ENCODE measurements around the gene BRCA2.

DNA sequence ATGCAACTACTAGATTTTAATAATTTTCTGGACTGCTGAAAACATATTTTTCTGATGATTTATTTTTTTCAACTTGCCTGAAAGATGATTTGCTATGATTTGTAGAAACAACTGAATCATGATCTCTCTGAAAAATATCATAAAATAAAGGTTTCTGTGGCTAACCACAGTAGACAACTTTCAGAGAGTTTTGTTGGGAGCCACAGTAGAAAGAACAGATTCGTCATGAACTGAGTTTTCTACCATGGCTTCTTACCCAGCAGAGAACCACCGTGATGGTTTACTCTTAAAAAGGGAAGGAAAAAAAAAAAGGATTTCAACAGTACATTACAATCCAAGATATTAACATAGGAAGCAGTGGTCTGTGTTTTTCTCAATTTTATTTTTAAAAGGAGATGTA is 18.1 kb upstream of the BRCA2 start:
- no peak for TF ChIP-seq ZNF274 (IDR thresholded peaks at IDR 0.05; ENCODE audit: low read depth, low read length)
- no peak for TF ChIP-seq YY1 (IDR thresholded peaks at IDR 0.05; ENCODE audit: insufficient read depth, insufficient read length)
